ENCODE data around the gene UQCRHL. TPM values are rescaled to one million over a fixed set of nuclear protein-coding genes. Genes with fewer than 3 reads are reported as not detected.
A peak's percentile ranks its signal among the peaks of the same experiment; 100 is the strongest.

UQCRHL gene
- total RNA-seq, 1 experiment from 2014 or later, result 4.9 TPM

GRCh38 chr1:15816674-15817073, 9.2 kb upstream of the UQCRHL start:
- ChIA-PET POLR2A (ENCODE audit: unreplicated experiment) (interaction anchor here (0.6 kb wide), 1 partner anchor 18 kb away, joined by 4 read pairs; no protein-coding TSS in a partner anchor), CTCF (interaction anchor here (1.2 kb wide), 1 partner anchor 59 kb away, joined by 3 read pairs; no protein-coding TSS in a partner anchor)
- DNase-seq, result no peak
- Histone ChIP-seq H3K27ac (no peak overlapping the region), H4K20me1 (ENCODE audit: insufficient read depth) (no peaks in the 10 kb centered on the region), H3K36me3 (ENCODE audit: low read depth) (no peaks in the 10 kb centered on the region), H3K4me1 (replicated peaks; ENCODE audit: insufficient read depth) (no peaks in the 10 kb centered on the region), H3K4me3 (no peak overlapping the region), H3K79me2 (ENCODE audit: low read depth) (no peaks in the 10 kb centered on the region), H3F3A (ENCODE audit: insufficient read depth, low read depth) (peaks cover 4% of the 10 kb centered on the region; the same call in 1 of the 2 replicates), H3K9me3 (ENCODE audit: insufficient read depth, low read depth) (no peaks in the 10 kb centered on the region), H2AFZ (no peak overlapping the region), H3K27me3 (ENCODE audit: insufficient read depth, low read depth) (no peaks in the 10 kb centered on the region), H3K4me2 (no peak overlapping the region), H3K9me2 (ENCODE audit: insufficient read depth) (no peaks in the 10 kb centered on the region)
- intact Hi-C loops (cut with micrococcal nuclease; ENCODE audit: unreplicated experiment), result no loop called here
- no TSS peak for BruUV-seq (replicated peaks)
- TF ChIP-seq, protein P1, sequence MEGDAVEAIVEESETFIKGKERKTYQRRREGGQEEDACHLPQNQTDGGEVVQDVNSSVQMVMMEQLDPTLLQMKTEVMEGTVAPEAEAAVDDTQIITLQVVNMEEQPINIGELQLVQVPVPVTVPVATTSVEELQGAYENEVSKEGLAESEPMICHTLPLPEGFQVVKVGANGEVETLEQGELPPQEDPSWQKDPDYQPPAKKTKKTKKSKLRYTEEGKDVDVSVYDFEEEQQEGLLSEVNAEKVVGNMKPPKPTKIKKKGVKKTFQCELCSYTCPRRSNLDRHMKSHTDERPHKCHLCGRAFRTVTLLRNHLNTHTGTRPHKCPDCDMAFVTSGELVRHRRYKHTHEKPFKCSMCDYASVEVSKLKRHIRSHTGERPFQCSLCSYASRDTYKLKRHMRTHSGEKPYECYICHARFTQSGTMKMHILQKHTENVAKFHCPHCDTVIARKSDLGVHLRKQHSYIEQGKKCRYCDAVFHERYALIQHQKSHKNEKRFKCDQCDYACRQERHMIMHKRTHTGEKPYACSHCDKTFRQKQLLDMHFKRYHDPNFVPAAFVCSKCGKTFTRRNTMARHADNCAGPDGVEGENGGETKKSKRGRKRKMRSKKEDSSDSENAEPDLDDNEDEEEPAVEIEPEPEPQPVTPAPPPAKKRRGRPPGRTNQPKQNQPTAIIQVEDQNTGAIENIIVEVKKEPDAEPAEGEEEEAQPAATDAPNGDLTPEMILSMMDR (conservative IDR thresholded peaks at IDR 0.05), result no peak
- no peak for TF ChIP-seq EZH2 (IDR thresholded peaks at IDR 0.05; ENCODE audit: low read depth)

- ChIA-PET CTCF (interaction anchor here (0.7 kb wide), 1 partner anchor 60 kb away, joined by 12 read pairs; no protein-coding TSS in a partner anchor), POLR2A (ENCODE audit: unreplicated experiment) (no interaction called here)
- H3K79me2 ChIP-seq (ENCODE audit: low read depth), result no peaks in the 10 kb centered on the region
- no peak overlapping the region for H3K27ac ChIP-seq
- H3K9me2 ChIP-seq (ENCODE audit: insufficient read depth), result no peaks in the 10 kb centered on the region
- no peaks in the 10 kb centered on the region for H3K27me3 ChIP-seq (ENCODE audit: insufficient read depth, low read depth)
- no peaks in the 10 kb centered on the region for H3K36me3 ChIP-seq (ENCODE audit: low read depth)
- TF ChIP-seq, protein P1 (conservative IDR thresholded peaks at IDR 0.05), result no peak
- no peak for TF ChIP-seq EZH2 (IDR thresholded peaks at IDR 0.05; ENCODE audit: low read depth)
- no peak overlapping the region for H3K4me3 ChIP-seq
- H2AFZ ChIP-seq, result no peak overlapping the region
- H3K9me3 ChIP-seq (ENCODE audit: insufficient read depth, low read depth), result no peaks in the 10 kb centered on the region
- no peak overlapping the region for H3K4me2 ChIP-seq
- no peak for DNase-seq
- H3K4me1 ChIP-seq (replicated peaks; ENCODE audit: insufficient read depth), result peaks cover 8% of the 10 kb centered on the region; the same call in 1 of the 2 replicates
- no TSS peak for BruUV-seq (replicated peaks)
- intact Hi-C loops (cut with micrococcal nuclease; ENCODE audit: unreplicated experiment), result no loop called here
- H3F3A ChIP-seq (ENCODE audit: insufficient read depth, low read depth), result no peaks in the 10 kb centered on the region
- H4K20me1 ChIP-seq (ENCODE audit: insufficient read depth), result no peaks in the 10 kb centered on the region
Measured at GRCh38 chr1:15810073-15810472, 2.6 kb upstream of the UQCRHL start.

DNA sequence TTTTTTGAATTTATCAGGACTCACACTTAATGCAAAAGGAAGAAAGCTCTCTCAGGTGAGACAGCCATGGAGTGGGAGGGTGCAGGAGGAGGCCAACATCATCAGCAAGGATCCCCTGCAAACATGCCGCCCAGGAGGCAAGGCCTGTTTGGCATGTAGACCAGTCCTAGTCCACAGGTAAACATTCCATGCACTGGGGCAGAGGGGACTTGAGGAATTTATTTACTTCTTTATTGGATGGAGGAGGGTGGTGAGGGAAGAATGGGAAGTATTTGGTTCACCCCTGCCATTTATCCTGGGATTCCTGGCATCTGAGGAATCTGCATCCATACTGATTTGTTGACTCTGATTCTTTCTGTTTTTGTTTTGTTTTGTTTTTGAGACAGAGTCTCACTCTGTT, 1.5 kb upstream of the UQCRHL start:
- TF ChIP-seq, protein P1 (conservative IDR thresholded peaks at IDR 0.05), result no peak
- no peak for TF ChIP-seq EZH2 (IDR thresholded peaks at IDR 0.05; ENCODE audit: low read depth)
- Histone ChIP-seq H3F3A (ENCODE audit: insufficient read depth, low read depth) (no peaks in the 10 kb centered on the region), H3K9me2 (ENCODE audit: insufficient read depth) (no peaks in the 10 kb centered on the region), H2AFZ (no peak overlapping the region), H3K4me3 (no peak overlapping the region), H3K79me2 (ENCODE audit: low read depth) (no peaks in the 10 kb centered on the region), H4K20me1 (ENCODE audit: insufficient read depth) (no peaks in the 10 kb centered on the region), H3K4me2 (0 out of 2 replicates have a peak overlapping the region, but pooled peaks have one; percentile 4), H3K4me1 (replicated peaks; ENCODE audit: insufficient read depth) (peaks cover 8% of the 10 kb centered on the region; the same call in 1 of the 2 replicates), H3K27me3 (ENCODE audit: insufficient read depth, low read depth) (no peaks in the 10 kb centered on the region), H3K9me3 (ENCODE audit: insufficient read depth, low read depth) (no peaks in the 10 kb centered on the region), H3K27ac (no peak overlapping the region), H3K36me3 (ENCODE audit: low read depth) (no peaks in the 10 kb centered on the region)
- CTCF ChIA-PET, result interaction anchor here (1.0 kb wide), 1 partner anchor 29 kb away, joined by 4 read pairs; no protein-coding TSS in a partner anchor
- peak; percentile 25 to 42 for DNase-seq
- BruUV-seq (replicated peaks), result no TSS peak
- POLR2A ChIA-PET (ENCODE audit: unreplicated experiment), result no interaction called here
- intact Hi-C loops (cut with micrococcal nuclease; ENCODE audit: unreplicated experiment), result no loop called here
